Hindlimb muscle (tissue), 1 donor: ENCODE results near the gene STAG1. TPM values are rescaled to one million over a fixed set of nuclear protein-coding genes. Genes with fewer than 3 reads are reported as not detected.
A peak's percentile ranks its signal among the peaks of the same experiment; 100 is the strongest.
"Not testable (repeated sequence)": the region's sequence is repeated elsewhere in the genome, so short reads cannot be mapped to it uniquely, and the experiment has no call there.

Experiments
- DNase-seq: peaks from one replicate; pipeline ENCODE4 v3.0.0-alpha.2; 2013
- polyA plus RNA-seq: library from polyadenylated mRNA; unstranded; fragments of 120-200 nt; gene quantifications from one replicate; pipeline ENCODE4 v1.2.1, GENCODE V29; 2013; ENCODE audit not compliant: insufficient read length

Gene STAG1
- polyA plus RNA-seq = 33.2 TPM

- DNase-seq = no peak
Measured at GRCh38 chr3:136752172-136752421, at the start of gene STAG1. STAG1 (minus strand) TSS chr3:136752378; CDS start chr3:136630898, 121,480 bp downstream.

GRCh38 chr3:136801146-136801545 lies 49.0 kb upstream of the STAG1 start:
- DNase-seq = not testable (repeated sequence)

GRCh38 chr3:136792556-136793330 lies 40.6 kb upstream of the STAG1 start:
- DNase-seq = no peak

- DNase-seq = no peak
Measured at GRCh38 chr3:136790786-136791185, 38.6 kb upstream of the STAG1 start.

GRCh38 chr3:136789976-136790375 lies 37.8 kb upstream of the STAG1 start:
- no peak for DNase-seq

GRCh38 chr3:136788154-136788553 lies 36.0 kb upstream of the STAG1 start:
- DNase-seq = no peak

GRCh38 chr3:136787349-136787748 lies 35.2 kb upstream of the STAG1 start:
- DNase-seq = no peak

DNA sequence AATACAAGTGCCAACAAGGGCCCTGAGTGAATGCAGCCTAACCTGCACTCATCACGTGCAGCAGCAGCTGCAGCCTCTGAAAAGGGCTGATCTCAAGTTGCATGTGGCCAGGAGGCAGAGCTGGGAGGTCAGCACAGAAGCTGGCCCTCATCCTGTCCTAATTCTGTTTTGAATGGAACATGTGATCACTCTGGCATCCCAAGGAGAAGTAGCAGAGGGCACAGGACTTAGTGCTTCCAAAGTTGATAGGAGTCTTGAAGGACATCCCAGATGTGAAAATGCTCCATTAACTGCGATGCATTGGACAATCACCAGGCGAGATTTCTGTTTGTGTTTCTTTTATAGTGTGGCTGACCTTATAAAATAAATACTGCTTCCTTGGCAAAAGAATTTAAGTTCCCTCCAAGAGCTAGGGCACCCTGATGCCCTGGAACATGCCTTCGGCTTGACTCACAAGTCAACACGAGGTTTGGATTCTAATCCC lies 31.6 kb upstream of the STAG1 start:
- no peak for DNase-seq

DNA sequence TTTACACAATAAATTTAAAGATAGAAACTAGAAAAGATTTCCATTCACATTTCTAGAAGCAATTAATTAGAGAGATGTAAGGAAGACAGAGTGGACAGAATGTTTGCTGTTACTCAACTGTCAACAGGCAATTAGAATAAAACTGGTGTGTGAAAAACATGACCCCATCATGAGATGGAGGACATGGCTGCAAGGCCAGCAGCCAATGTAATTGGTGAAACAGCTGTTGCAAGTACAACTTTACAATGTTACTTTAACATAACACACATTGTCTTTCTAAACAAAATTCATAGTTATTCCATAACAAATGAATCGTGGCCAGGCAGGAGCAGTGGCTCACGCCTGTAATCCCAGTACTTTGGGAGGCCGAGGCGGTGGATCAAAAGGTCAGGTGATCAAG lies 28.6 kb upstream of the STAG1 start:
- DNase-seq = no peak

DNA sequence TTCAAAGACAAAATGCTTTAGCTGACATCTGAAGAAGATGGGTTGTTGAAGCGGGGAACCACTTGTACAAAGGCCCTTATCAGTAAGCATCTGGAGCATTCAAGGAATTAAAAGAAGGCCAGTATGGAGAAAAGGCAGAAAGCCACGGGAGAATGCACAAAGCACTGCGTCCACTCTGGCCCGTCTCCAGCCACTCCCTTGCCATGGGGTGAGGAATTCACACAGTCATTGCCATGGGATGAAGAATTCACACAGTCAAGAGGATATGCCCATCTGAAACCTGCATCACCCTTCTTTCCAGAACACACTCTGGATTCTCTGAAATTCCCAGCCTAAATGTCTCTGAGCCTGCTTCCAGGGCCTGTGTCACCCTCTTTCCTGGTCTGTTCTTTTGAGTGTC lies 26.7 kb upstream of the STAG1 start:
- no peak for DNase-seq

DNA sequence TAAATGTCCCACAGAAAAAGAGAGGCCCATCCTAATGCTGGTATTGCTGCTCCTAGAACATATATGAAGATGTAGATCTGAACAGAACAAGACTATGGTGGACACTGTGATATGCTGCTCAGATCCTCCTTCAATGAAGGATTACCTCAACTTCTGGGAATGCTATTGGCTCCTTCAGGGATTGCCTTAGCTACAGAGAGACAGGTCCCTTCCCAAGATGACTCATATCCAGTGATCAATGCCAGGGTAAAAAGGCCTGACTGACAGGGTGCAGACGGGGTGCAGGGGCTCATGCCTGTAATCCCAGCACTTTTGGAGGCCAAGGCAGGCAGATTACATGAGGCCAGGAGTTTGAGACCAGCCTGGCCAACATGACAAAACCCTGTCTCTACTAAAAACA lies 20.5 kb upstream of the STAG1 start:
- no peak for DNase-seq

DNA sequence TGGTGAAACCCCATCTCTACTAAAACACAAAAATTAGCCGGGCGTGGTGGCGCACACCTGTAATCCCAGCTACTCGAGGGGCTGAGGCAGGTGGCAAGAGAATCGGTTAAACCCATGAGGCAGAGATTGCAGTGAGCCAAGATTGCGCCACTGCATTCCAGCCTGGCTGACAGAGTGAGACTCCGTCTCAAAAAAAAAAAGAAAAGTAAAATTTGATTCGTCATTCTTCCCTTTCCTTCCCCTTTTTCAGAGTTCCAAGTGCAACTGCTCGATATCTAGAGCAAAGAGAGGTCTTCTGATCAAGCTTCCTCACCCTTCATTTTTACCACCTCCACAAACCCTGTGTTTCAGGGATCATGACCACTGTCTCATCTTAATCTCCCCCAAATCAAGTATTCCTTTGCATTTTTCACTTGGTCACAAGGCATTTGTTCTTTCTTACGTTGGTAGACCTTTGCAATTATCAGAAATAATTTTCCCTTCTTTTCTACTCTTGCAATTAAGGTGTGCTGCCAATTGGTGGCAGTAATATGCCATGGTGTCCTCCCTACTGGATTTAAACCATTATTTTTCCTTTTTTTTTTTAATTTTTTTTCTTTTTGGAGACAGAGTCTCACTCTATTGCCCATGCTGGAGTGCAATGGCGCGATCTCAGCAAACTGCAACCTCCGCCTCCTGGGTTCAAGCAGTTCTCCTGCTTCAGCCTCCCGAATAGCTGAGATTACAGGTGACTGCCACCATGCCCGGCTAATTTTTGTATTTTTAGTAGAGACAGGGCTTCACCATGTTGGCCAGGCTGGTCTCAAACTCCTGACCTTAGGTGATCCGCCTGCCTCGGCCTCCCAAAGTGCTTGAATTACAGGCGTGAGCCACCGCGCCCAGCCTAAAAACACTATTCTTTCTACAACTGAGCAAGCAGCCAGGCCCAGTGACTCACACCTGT lies 6.3 kb upstream of the STAG1 start:
- not testable (repeated sequence) for DNase-seq

- DNase-seq = no peak
Measured at GRCh38 chr3:136755192-136755591, 3.0 kb upstream of the STAG1 start.

DNA sequence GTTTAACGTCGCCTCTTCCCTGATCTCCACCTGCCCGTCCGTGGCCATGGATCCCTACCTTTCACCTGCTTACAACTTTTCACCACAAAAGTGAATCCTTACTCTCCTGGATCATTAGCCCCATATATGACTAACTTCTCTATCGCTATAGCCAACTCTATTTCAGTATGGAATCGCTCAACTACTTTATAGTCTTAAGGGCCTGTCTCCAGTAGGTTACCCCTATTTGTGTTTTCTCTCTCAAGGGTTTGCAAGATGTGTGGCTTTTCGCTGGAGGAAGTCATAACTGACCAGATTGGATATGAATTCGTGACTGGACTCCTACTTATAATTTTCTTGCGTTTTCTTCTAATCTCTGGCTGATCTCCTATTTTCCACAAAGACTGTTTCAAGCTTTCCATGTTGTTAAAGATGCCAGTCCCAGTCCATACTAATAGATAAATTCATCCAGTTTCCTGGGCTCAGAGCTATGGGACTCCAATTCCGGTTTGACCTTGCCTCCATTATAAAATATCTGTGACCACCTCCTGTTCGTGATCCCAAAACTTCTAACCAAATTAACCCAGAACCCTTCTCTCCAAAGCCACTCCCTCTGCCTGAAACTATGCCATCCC lies 1.3 kb upstream of the STAG1 start:
- DNase-seq = no peak

- peak; percentile 100 for DNase-seq
Measured at GRCh38 chr3:136752422-136753325, 496 bp upstream of the STAG1 start.

DNA sequence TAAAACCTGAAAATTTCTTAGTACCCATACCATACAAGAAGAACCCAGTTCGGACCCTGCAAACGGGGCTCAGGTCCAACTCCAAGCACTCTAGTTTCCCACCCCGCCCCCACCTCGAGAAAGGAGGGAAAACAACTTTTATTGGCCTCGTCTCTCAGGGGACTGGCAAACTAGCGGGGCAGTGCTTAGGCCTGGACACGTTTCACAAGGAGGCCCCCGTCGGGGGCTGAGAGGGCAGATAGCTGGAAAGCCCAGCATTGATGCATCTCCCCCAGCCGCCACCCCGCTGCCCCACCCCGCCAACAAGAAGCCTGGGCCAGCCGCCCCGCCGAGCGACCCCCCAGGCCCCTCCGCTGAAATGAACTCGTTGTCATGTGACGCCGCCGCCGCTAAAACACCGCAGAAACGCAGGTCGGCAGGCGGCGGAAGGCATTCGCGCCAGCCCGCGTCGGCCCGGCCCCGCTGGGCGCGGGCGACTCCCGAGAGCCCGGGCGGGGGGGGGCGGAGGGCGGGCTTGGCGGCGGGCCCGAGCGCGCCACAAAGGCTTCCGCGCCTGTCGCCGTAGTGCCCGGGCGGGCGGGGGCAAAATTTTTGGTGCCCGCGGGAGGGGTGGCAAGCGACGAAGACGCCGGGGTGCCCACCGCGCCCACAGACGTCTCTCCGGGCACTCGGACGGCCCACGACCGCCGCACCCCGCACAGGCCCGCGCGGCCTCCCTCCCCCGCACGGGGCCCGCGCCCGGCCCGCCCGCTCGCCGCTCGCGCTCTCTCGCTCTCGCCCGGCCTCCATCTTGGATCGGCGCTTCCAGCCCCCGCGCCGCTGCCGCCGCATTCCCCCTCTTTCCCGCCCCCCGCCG lies 634 bp downstream of the STAG1 start:
- DNase-seq = peak; percentile 79

- DNase-seq = no peak
Measured at GRCh38 chr3:136750897-136751315, 1.3 kb downstream of the STAG1 start.

- peak; percentile 15 for DNase-seq
Measured at GRCh38 chr3:136750209-136750896, 1.8 kb downstream of the STAG1 start.

DNA sequence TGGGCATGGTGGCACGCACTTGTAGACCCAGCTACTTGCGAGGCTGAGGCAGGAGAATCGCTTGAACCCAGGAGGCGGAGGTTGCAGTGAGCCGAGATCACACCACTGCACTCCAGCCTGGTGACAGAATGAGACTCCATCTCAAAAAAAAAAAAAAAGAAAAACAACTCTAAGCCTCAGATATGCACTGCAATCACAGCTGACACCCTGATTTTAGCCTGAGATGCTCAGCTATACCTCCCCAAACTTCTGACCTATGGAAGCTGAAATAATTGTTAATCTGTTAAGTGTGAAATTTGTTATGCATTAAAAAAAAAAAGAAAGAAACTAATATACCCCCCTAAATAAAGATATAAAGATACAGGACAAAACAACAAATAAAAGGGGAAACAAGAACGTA lies 2.6 kb downstream of the STAG1 start:
- DNase-seq = not testable (repeated sequence)

- DNase-seq = no peak
Measured at GRCh38 chr3:136749091-136749490, 3.1 kb downstream of the STAG1 start.
